Measurements from ENCODE around the gene TRIM2.
"Not testable (repeated sequence)": the region's sequence is repeated elsewhere in the genome, so short reads cannot be mapped to it uniquely, and the experiment has no call there.

TRIM2 gene

DNA sequence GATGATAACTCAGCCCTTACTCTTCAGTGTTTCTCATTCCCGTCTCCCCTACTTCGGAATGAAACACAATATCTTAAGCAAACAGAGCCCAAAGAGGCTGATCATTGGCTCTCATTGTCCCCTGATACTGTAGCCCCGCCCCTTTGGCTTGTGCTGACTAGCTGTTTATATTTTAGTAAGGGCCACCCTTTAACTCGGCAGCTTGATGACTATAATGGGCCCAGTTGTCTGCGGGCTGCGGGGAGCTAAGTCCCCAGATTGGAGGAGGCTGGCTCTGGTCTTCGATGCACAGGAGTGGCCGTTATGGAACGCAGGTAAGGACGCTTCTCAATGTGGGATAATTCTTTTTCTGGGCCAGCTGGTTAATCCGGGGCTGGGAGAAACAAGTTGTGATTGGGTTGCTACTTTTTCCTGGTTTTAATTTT is at the start of gene TRIM2:
Gene TRIM2, plus strand, starts transcription at position 197 of the 425 bp plus-strand sequence. Its CDS starts 88 bp downstream, at position 285.
- no peak for DNase-seq

DNA sequence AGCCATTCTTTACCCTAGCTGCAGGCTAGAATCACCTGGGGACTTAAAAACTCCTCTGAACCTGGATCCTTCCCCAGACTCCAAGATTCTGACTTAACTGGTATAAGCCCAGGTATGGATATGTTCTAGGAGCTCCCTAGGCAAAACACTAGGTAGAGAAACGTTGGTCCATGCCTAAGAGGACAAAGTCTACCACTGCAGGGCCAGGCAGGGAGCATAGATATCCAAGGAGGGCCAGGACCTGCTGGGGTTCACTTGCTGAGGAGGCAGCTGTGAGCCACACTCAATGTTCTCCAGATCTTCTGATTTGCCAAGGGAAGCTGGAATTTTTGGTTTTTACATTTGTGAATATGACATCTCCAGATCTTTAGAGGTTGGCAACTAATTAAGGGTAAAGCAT is 48.6 kb upstream of the TRIM2 start:
- DNase-seq, result no peak

DNA sequence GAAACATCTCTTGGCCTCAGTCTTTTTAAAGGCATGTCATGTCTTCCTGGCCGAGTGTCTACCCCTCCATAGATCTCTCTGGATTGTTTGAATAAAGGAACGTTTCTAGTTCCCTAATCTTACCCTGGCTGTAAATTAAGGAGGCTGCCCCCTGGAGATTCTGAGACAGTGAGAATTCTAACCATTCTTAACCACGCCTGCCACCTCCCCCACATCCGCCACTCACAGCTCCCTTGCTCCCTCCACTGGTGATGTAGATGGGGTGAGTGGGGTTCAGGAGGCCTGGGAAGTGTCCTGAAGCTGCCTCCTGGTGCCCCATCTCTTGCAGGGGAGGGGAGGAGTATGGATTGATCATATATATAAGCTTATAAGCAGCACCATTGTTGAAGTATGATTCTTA is 48.0 kb upstream of the TRIM2 start:
- DNase-seq, result no peak

DNA sequence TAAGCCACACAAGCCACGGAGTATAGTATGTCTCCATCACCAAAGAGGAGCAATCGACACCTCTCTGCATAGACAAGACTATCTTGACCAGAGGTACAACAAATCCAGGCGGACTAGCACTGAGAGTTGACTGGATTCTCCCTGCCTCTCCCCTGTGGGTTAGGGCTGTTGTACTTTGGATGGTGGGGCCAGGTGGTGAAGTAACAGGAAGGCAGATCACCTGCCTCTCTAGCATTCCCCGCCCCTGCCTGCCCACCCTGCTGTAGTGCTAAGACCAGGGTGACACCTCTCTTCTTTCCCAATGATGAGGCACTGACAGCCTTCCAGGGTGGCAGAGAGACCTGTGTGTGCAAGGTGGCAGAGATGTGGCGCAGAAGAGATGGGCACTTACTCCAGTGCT is 47.5 kb upstream of the TRIM2 start:
- no peak for DNase-seq

DNA sequence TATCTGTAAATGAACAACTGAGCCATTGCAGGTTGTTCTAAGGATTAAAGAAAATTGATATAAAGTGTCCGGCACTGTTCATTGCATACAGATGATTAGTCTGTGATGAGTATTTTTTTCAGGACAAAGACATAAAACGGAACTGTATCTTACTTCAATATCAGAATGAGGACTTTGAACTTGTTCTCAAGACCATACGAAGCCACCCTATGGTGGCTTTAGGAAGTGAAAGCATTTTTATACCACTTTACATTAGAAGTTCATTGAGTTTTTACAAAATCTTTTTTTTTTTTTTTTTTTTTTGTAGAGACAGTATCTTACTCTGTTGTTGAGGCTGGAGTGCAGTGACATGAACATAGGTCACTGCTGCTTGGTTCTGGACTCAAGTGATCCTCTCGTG is 45.2 kb upstream of the TRIM2 start:
- no peak for DNase-seq

DNA sequence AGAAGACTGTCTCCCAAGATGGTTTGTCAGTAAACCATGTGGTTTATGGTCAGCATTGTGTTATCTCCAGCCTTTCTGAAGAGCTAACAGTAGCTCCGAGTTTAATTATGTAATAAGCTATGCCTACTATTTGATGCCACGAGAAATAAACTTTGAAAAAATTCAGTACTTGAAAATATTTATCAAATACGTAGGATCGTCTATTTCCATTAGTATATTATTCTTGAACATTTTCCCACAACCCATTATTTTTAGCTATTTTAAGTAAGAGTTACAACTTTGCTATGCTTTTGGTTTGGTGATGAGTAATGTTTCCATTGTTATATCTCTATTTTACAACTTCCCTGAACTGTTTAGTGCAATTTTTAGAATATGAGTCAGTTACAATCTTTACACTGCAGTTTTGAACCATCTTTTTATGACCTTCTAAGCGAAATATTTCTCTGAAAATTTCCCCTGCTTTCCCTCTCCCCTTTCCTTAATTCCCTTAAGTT is 44.5 kb upstream of the TRIM2 start:
- DNase-seq, result no peak

DNA sequence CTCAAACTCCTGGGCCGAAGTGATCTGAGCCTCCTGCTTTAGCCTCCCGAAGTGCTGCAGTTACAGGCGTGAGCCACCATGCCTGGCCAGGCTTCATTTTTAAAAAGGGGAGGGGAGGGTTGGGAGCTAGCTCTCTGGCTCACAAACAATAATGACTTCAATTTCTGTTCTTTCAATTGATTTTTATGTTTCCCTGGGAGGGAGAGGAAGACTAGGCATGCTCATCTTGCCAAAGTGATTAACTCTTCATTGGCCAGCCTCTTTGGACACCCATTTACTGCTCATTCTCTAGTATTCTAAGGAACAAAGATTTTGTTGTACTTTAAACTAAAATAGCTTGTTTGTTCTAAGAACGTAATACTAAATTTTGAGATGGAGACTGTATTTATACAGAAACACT is 43.4 kb upstream of the TRIM2 start:
- DNase-seq, result no peak

DNA sequence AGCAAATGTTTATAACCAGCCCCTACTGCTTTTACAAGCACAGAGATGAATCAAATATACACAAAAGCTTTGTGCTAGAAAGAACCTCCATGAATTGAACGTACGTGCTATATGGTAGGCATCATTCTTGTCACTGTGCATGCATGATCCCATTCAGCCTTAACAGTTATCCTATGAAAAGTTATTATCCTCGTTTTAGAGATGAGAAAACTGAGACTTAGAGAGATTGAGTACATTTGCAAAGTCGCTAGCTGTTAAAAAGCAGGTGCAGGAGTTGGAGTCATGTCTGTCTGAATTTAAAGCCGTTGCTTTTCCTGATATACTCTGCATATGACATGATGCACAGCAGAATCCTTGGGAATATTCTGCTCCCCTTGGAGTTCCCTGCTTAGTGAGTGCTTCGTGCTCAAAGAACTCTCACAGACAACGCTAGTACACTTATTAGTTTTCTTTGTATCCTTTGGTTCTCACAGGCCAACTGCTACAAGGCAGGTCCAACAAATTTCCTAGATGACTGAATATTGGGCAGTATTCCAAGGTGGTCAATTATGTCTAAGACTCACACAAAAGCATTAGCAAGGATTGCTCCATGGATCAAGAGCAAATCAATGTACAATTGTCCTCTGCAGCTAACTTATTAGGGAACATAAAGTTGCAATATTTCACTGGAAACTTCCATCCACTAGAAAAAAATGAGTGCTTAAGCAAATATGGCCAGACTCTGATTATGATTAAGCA is 42.8 kb upstream of the TRIM2 start:
- no peak for DNase-seq

DNA sequence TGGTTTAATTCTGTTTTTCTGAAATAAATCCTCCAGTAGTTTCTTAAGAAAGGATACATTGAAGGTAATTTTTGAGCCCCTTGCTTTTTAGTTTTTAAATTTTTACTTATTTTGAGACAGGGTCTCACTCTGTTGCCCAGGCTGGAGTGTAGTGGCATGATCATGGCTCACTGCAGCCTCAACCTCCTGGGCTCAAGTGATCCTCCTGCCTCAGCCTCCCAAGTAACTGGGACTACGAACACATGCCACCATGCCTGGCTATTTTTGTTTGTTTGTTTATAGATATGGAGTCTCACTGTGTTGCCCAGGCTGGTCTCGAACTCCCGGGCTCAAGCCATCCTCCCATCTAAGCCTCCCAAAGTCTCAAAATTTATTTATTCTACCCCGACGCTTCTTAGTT is 39.0 kb upstream of the TRIM2 start:
- DNase-seq, result not testable (repeated sequence)

DNA sequence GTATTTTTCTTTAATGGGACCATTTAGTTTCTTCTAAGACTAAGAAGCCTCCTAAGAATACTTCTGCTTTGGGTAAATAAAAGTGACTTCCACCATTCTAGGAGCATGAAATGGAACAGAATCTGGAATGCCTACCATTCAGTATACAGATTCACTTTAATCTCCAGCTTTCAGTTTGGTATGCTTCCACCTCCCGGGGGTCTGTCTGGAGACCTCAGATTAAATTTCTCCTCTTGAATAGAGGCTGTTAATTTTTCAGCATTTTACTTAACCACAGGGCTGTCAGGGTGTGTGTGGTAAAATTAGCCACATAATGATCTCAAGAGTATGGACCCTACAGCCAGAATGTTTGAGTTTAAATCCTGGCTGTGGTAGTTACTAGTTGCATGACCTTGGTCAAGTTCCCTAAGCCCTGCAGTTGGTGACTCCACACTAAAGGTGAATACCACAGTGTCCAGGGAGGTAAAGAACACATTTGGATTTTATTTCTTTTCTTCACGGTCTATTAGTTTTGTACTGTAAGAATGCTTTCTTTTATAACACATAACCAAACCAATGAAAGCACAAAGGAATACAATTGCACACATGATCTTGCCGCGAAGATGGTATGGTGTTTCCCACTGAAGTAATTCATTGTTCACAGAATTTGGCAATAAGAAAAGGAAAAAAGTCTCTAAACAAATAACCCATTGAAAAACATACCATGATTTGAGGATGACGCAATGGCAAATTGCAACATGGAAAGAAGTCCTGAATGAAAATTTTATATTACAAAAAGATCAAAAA is 37.3 kb upstream of the TRIM2 start:
- no peak for DNase-seq

DNA sequence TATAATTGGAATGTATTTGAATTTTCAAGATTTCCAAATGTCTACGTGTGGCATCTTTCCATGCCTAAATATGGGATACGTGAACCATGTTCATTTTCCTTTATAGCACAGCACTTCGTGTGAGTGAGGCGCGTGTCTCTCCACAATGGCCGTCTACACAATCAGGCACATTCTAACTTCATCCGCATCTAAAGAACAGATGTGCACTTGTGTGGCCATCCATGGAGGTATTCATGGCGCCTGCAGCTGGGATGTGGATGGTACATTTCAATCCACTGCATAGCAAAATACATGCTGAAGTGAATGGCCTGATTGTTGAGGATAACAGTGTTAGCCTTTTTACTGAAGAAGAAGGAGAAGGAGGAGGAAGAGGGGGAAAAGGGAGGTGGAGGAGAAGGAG is 34.5 kb upstream of the TRIM2 start:
- no peak for DNase-seq

DNA sequence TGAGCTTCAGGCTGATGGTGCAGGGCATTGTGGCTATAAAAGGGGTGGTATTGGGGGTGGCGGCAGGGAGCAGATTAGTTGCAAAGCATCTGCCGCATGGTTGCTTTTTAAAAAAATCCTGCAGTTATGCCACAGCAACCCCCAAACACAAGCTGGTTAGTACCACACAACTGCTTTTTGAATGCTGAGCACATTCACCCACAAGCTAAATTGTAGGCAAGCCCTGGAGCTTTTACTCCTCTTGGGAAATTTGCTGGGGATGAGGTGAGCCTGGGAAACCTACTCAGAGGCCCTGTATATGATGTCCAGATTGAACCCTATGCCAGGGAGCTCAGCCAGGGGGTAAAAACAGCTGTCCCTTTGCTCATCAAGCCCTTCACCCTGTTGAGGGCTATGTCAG is 33.8 kb upstream of the TRIM2 start:
- no peak for DNase-seq

DNA sequence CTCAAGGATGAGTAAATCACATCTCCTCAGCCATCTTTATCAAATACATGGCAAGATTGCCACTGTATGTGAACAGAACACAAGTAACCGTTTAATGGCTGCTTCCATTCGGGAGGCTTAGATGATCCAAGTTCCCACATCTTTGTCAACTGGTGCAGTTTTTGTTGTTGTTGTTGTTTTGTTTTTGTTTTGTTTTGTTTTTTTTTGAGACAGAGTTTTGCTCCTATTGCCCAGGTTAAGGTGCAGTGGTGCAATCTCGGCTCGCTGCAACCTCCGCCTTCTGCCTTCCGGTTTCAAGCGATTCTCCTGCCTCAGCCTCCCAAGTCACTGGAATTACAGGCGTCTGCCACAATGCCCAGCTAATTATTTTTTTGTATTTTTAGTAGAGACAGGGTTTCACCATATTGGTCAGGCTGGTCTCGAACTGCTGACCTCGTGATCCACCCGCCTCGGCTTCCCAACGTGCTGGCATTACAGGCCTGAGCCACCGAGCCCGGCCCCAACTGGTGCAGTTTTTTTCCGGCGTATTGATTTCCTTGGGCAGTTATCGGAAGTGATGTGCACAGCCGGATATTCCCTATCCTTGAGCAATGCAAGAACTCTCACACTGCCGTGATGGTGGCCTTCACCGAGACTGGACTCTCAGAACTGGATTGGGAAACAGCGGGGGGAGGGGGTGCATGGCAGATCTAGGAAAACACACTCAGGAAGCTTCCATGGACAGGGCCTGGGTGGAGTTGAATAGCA is 29.2 kb upstream of the TRIM2 start:
- DNase-seq, result no peak

DNA sequence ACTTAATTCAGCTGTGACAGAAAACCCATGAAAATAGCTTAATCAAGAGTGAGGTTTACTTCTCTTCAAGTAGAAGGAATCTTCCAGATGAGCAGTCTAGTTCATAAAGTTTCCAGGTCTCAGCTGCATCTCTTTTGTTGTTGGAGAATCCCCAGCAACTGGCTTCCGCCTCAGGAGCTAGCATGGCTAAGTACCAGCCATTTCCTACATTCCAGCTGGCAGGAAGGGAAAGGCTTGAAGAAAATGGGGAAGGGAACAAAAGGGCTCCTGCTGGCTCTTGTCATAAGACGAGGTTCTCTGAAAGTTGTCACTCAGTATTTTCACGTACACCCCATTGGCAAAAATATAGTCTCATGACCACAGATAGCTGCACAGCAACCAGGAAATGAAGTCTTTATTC is 27.3 kb upstream of the TRIM2 start:
- no peak for DNase-seq

DNA sequence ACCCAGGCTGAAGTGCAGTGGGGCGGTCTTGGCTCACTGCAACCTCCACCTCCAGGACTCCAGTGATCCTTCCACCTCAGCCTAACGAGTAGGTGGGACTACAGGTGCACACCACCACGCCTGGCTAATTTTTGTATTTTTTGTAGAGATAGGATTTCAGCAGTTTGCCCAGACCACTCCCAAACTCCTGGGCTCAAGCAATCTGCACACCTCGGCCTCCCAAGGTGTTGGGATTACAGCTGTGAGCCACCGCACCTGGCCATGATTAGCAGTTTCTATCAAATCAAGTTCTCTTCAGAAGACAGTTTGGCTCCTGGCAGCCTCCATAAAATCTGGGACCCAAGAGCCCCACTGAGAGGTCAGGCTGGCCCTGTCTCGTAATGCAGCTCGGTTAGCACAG is 26.4 kb upstream of the TRIM2 start:
- no peak for DNase-seq

DNA sequence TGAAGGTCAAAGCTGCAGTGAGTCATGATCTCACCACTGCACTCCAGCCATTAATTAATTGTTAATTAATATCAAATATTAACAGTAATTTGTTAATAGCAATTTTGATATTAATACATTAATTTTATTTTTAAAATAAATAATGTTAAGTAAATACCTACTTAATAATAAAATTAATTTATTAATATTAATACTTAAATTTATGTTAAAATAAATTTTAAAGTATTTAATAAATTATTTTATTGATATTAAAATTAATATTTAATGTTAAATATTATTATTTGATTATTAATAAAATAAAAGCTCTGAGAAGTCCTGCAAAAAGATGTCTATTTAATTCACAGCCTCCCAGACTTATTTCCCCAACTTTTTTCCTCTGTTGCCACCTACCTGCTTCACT is 25.1 kb upstream of the TRIM2 start:
- no peak for DNase-seq

DNA sequence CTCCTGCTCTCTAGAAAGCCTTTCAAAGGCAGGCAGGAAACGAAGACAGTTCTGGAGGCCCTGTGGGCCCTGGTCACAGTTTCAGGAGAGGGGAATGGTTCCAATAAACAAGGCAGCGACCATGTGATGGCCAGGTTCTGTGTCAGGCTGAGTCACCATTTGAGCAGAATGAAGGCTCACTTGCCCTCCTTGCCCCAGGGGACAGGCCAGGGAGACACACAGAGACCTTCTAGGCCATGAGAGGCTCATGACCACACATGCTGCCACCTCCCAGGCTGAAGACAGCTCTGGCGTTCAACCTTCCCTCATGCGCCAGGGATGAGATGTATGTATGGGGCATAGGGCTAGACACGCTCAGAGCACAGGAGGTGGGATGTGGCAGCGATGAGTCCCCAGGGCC is 22.9 kb upstream of the TRIM2 start:
- DNase-seq, result no peak

DNA sequence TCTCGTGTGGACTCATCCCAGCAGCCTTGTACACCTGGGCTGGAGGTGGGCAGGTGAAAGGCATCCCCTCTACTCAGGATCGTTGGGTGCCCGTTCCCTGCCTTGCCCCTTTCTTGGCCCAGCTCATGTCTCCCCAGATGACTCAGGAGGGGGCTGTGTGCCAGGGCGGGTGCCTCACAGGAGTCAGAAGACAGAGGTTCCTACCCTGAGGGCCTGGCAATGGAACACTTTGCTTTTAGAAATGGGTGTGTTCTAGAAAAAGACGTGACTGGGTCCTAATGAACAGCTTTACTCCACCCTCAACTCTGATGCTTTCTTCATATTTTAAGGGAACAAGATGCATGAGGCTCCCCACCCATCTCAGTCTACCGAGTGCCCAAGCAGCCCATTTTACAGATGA is 22.5 kb upstream of the TRIM2 start:
- DNase-seq, result no peak

DNA sequence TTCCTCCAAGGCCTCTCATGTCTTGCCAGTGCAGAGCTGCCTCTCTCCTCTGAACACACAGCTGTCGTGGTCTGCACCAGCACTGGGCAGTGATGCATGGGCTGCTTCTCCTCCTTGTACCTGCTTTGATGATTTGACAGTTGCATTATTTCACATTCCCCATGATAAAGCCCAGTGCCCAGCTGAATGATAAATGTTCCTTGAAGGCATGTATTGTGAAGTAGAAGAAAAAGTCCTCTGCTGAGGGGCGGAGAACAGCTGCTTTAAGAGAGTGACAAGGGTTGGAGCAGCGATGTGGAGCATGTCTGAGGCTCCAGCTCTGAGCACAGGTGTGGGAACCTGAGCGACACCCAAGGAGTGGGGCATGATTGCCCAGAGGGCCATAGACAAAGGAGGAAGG is 21.1 kb upstream of the TRIM2 start:
- DNase-seq, result no peak

DNA sequence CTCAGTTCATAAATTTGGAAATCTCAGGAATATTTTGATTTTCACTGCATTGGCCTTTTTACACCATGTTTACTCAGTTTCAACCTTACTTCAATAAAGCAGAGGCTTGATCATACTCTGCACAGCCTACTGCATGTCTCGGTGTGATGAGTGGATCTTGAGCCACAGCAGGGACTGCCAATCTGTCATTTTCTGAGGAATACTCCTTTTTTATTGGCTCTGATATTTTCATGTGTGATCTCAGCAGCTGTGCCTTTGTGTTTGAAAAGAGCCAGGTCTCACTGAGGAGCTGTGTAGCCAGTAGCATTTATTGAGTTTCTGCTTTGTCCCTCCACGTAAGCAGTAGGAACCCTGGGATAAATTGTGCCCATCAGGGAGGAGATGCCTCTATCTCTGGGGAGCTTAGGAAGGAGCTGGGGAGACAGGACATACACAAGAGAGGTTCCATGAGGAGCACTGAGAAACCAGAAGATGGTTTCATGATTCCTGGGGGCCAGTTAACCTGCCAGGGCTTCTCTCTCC is 18.9 kb upstream of the TRIM2 start:
- no peak for DNase-seq

DNA sequence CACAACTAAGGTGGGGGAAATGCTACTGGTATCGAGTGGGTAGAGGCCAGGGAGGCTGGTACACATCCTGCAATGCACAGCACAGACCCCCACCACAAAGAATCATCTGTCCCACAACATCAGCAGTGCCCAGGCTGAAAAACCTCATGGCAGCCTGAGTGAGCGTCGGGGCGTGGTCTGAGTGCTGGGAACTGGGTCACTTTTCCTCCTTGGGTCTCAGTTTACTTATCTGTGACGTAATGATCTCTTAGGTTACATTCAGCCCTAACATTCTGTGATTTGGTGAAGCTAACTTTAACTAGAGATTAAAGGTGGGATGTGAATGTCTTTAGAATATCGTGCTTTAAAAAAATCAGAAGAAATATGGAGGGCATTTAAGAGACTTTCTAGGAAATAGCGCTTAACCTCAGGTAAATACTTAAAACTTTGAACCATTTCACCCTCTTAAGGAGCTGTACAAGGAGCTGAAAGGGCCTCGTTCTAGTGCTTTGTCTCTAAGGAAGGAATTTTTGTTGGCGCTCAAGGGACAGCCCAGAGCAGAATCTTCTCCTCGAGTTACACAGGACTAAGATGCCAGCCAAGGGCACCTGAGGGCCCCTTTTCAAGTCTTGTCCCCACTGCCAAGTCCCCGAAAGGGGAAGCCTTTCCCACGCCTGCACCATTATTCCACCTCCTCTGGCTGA is 18.1 kb upstream of the TRIM2 start:
- DNase-seq, result no peak

DNA sequence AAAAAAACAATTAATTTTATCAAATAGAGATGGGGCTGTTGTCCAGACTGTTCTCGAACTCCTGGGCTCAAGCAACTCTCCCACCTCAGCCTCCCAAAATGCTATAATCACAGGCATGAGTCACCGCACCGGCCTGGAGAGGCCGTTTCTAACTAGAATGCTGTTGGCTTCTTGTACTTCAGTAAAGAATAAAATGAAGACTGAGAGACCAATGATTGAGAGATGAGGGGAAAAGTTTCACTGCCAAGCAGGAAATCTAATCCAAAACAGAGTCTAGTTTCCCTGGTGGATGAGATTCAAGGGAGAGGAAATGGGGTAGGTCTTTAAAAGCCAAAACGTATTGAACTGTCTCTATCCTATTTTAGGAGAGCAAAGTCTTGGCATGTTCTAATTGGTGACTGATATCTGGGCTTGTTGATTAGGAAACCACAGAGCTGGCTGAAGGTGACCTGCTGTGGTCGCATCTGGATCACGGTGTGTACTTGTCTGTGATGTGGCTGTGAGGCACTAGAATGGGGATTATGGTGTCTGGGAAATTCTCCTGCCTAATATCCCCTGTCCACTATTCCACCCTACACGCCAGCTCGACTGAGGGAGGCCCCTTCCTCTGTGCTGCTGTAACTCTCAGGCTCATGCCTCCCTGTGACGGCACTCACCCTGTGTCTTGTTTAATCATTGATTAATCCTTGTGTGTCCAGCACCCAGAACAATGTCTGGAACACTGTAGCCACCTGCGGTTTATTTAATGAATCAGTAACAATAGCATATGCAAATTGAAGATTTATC is 15.0 kb upstream of the TRIM2 start:
- no peak for DNase-seq
